Activated naive CD4-positive, alpha-beta T cell treated with anti-CD3 and anti-CD28 coated beads, Interleukin-2, amount 50 U/mL, for 72 hours (primary cell): ENCODE results near the gene CFAP100. TPM values are rescaled to one million over a fixed set of nuclear protein-coding genes. Genes with fewer than 3 reads are reported as not detected.

ENCODE experiments used
- ATAC-seq, 2 donors: fragments of 150-1000 bp; cut with Tn5 transposase; 2 replicates each; pipeline ENCODE4 v1.10.0; 2021; ENCODE audit warnings: mild to moderate bottlenecking in 2 of 2, moderate library complexity in 2 of 2
- DNase-seq, 2 donors: peaks; one replicate each; pipeline ENCODE4 v3.0.0; 2021 to 2022; ENCODE audit warnings: low spot score in 2 of 2
- H3K27ac Mint-ChIP-seq, 2 donors: one replicate each; pipeline ENCODE4 v1.8.0; 2022; ENCODE audit warnings: mild to moderate bottlenecking in 2 of 2, mixed read lengths in 2 of 2
- H3K36me3 Mint-ChIP-seq, 2 donors: one replicate each; pipeline ENCODE4 v1.8.0; 2022; ENCODE audit warnings: mixed read lengths in 2 of 2
- H3K9me3 Mint-ChIP-seq, 2 donors: one replicate each; pipeline ENCODE4 v1.8.0; 2022; ENCODE audit warnings: mixed read lengths in 2 of 2
- total RNA-seq, 2 donors: library from RNA; stranded (reverse); gene quantifications; one replicate each; pipeline ENCODE4 v1.2.3, GENCODE V29; 2022

Gene CFAP100
- total RNA-seq, 2 donors from 2014 or later, result not detected

DNA sequence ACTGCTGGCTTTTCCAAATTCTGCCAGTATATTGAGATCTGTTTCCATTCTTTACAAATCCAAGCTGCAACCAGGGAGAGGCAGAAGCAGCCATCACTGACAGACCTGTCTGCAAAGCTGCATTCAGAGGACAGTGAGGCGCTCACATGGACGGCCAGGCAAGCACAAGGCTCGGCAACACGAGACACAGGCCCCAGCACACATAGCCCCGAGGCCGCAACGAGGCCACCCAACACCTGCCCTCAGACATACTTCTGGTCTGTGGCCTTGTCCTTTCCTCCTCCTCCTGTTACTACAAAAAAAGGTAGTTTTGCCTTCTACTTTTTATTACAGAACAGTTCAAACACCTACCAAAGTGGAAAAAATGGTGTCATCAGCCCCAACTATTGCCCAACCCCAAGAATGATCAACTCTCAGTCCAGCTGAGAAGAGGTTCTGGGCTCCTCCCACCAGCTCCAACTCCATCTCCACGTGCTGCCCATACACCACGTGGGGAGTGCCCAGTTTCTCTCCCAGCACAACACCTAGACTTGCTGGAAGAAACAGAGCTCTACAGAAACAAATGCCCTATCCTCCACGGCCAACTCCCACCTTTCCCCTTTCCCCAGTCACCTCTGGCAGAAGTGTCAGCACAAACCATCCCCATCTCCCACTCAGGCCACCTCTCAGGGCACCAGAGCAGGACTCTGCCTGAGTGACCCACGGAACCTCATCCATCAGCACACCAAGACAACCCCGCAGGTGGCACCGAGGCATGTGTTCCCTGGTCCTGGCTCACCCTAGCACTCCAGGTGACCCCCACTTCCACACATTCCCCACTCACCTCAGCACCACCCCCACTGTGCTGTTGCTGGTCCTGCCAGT, 73.6 kb downstream of the CFAP100 start:
- Mint-ChIP-seq H3K9me3 (no peaks in the 10 kb centered on the region), H3K36me3 (peaks cover 31 to 37% of the 10 kb centered on the region in 2 donors), H3K27ac (peak overlapping the region; percentile 79 to 96)
- DNase-seq, result no peak
- ATAC-seq, result peak in 1 of 2 donors; percentile 36

DNA sequence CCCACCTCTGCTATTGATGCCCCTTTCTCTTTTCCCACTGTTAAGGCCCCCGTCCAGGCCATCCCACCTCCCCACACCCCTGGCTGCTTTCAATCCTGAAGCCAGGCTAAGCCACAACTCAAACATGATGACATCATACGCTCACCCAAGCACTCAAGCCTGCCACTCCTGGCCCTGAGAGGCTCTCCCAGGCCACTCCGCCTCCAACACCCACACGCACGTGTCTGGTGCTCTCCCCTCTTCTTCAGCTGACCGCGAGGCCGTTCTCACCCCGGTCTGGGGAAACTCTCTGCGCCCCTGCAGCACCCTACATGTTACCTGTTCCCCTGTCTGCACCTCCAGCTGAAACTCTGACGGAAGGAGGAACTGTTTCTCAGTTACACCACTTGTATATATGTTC, 74.8 kb downstream of the CFAP100 start:
- peak overlapping the region; percentile 79 to 96 for H3K27ac Mint-ChIP-seq
- ATAC-seq (no peak), DNase-seq (no peak)
- no peaks in the 10 kb centered on the region for H3K9me3 Mint-ChIP-seq
- H3K36me3 Mint-ChIP-seq, result peaks cover 33 to 43% of the 10 kb centered on the region in 2 donors

DNA sequence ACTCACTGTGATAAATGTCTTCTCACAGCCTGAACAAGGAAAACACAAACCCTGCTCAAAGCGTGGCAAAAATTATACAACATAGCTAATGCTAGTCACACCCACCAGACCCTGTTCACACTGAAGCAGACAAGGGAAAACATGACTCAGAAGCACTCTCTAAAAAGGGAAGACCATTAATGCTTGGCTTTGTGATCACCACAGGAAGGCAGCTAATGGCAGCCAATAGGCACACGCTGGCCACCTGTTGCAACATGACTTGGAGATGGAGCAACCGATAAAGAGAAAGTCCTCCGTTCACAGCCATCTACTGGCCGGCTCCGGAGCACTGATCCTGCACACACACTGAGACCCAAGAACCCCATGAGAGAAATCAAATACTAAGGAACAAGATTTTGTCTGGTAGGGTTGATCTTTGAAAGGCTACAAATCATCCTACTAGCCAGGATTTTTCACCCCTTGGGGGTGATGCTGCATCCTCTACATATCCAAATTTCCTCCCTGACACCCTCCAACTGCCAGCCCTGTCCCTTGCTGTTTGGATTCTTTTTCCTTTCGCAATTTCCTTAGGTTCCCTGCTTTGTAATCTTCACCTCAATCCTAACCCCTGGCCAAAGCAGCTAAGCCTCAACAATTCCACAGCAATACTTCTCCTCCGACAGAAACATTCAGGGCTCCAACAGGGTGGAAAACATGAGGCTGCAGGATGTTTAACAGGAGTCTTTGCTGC, 77.7 kb downstream of the CFAP100 start:
- ATAC-seq, result no peak
- peaks cover 27 to 40% of the 10 kb centered on the region in 2 donors for H3K36me3 Mint-ChIP-seq
- no peak for DNase-seq
- H3K9me3 Mint-ChIP-seq, result no peaks in the 10 kb centered on the region
- H3K27ac Mint-ChIP-seq, result peak overlapping the region; percentile 55 to 57

GRCh38 chr3:126473292-126474168, 78.8 kb downstream of the CFAP100 start:
- Mint-ChIP-seq H3K36me3 (peaks cover 27 to 33% of the 10 kb centered on the region in 2 donors), H3K9me3 (no peaks in the 10 kb centered on the region), H3K27ac (peak overlapping the region; percentile 55 to 88)
- peak in 1 of 2 donors; percentile 20 for DNase-seq
- ATAC-seq, result no peak

DNA sequence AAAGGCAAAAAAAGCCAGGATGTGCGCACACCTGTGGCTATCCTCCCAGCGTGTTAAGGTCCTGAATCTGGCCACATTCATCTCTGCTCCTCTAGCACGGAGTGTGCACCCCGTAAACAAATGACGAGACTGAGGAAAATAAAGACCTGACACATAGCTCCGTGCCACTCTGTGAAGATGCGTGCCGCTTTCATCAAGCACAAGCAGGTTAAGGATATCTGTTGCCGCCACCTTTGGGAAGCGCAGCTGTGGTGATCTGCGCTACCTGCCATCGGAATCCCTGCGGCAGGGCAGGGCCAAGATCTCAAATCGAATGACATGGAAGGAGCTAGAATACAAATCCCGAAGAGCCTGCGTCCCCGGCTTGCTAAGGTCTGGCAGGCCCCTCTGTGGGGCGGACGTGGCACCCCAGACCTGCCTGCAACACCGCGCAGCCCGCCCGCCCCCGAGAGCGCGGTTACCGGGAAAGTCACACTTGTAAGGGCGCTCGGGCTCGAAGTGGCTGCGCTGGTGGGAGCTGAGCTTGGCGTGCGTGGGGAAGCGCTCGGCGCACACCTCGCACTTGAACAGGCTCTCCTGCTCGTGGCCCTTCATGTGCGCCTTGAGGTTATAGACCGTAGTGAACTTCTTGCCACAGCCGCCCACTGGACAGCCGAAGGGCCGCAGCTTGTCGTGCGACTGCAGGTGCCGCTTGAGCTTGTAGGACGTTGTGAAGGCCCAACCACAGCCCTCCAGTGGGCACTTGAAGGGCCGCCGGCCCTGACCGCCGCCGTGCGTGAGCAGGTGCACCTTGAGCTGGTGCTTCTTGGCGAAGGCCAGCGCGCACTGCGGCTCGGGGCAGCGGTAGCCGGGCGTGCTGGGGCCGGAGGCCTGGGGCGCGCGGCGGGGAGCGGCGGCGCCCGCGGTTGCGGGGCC, 80.0 kb downstream of the CFAP100 start:
- Mint-ChIP-seq H3K9me3 (no peaks in the 10 kb centered on the region), H3K36me3 (peaks cover 19 to 22% of the 10 kb centered on the region in 2 donors), H3K27ac (peak overlapping the region; percentile 83 to 88)
- ATAC-seq (peak in 1 of 2 donors; percentile 13), DNase-seq (peak; percentile 38 to 63)

- H3K9me3 Mint-ChIP-seq, result no peaks in the 10 kb centered on the region
- peaks cover 17 to 19% of the 10 kb centered on the region in 2 donors for H3K36me3 Mint-ChIP-seq
- ATAC-seq, result peak; percentile 83 to 88
- H3K27ac Mint-ChIP-seq, result peak within 1 kb of the TSS; percentile 85 to 94
- DNase-seq, result peak; percentile 88 to 96
These were observed 80.9 kb downstream of the CFAP100 start, which contains the start of gene ZXDC for GRCh38 chr3:126475413-126476114. Gene ZXDC (minus strand): TSS chr3:126475891. CDS start chr3:126475865, 26 bp downstream.

GRCh38 chr3:126476166-126477060, 81.7 kb downstream of the CFAP100 start:
- Mint-ChIP-seq H3K9me3 (no peaks in the 10 kb centered on the region), H3K36me3 (peaks cover 14 to 17% of the 10 kb centered on the region in 2 donors), H3K27ac (peak overlapping the region; percentile 85 to 94)
- peak; percentile 50 to 55 for ATAC-seq
- DNase-seq, result peak in 1 of 2 donors; percentile 49

GRCh38 chr3:126477061-126477380, 82.3 kb downstream of the CFAP100 start:
- Mint-ChIP-seq H3K27ac (peak overlapping the region in 1 of 2 donors; percentile 85), H3K36me3 (peaks cover 14 to 17% of the 10 kb centered on the region in 2 donors), H3K9me3 (no peaks in the 10 kb centered on the region)
- no peak for ATAC-seq
- DNase-seq, result no peak

- ATAC-seq, result no peak
- H3K9me3 Mint-ChIP-seq, result no peaks in the 10 kb centered on the region
- DNase-seq, result no peak
- no peak overlapping the region for H3K27ac Mint-ChIP-seq
- peaks cover 5 to 7% of the 10 kb centered on the region in 2 donors for H3K36me3 Mint-ChIP-seq
These were observed 84.0 kb downstream of the CFAP100 start for GRCh38 chr3:126478581-126479310.

- DNase-seq (no peak), ATAC-seq (no peak)
- Mint-ChIP-seq H3K27ac (no peak overlapping the region), H3K36me3 (peaks cover under 1 to 3% of the 10 kb centered on the region in 2 donors), H3K9me3 (no peaks in the 10 kb centered on the region)
These were observed 84.9 kb downstream of the CFAP100 start for GRCh38 chr3:126479642-126480041.

GRCh38 chr3:126480206-126480605, 85.5 kb downstream of the CFAP100 start:
- Mint-ChIP-seq H3K27ac (no peak overlapping the region), H3K36me3 (no peaks in the 10 kb centered on the region)
- no peak for ATAC-seq

GRCh38 chr3:126480861-126481260, 86.2 kb downstream of the CFAP100 start:
- H3K27ac Mint-ChIP-seq, result no peak overlapping the region
- H3K36me3 Mint-ChIP-seq, result no peaks in the 10 kb centered on the region
- ATAC-seq (no peak), DNase-seq (no peak)
- no peaks in the 10 kb centered on the region for H3K9me3 Mint-ChIP-seq

More at GRCh38 chr3:126480206-126480605, 85.5 kb downstream of the CFAP100 start:
- no peaks in the 10 kb centered on the region for H3K9me3 Mint-ChIP-seq
- no peak for DNase-seq

GRCh38 chr3:126481808-126482502, 87.2 kb downstream of the CFAP100 start:
- no peaks in the 10 kb centered on the region for H3K36me3 Mint-ChIP-seq
- peak overlapping the region in 1 of 2 donors; percentile 48 for H3K27ac Mint-ChIP-seq
- H3K9me3 Mint-ChIP-seq, result no peaks in the 10 kb centered on the region
- ATAC-seq (no peak), DNase-seq (no peak)
